Stomach (tissue), 9 donors: ENCODE results near the gene PTPRK. TPM values are rescaled to one million over a fixed set of nuclear protein-coding genes. Genes with fewer than 3 reads are reported as not detected.

Experiments
- DNase-seq, 2 donors: peaks; one replicate each; pipeline versions ENCODE4 v3.0.0 to v3.0.0-alpha.2; 2013 to 2019
- H3K27ac ChIP-seq, 5 donors: fragments of 200-600 bp in 4 of 5; sonication (generic) in 4 of 5; one replicate each; pipeline ENCODE4 v1.5.1; 2013 to 2019; ENCODE audit warnings: mild to moderate bottlenecking in 1 of 5, moderate library complexity in 1 of 5
- H3K27me3 ChIP-seq, 3 donors: fragments of 200-600 bp; sonication (generic); one replicate each; pipeline ENCODE4 v1.5.1; 2017 to 2019; ENCODE audit warnings: mixed run types in 1 of 3
- H3K36me3 ChIP-seq, 4 donors: fragments of 200-600 bp; sonication (generic); 1 replicate in 3 of 4; 2 replicates in 1 of 4; pipeline ENCODE4 v1.5.1; 2016 to 2019
- H3K4me1 ChIP-seq, 4 donors: fragments of 200-600 bp; sonication (generic); one replicate each; pipeline ENCODE4 v1.5.1; 2016 to 2019
- H3K4me3 ChIP-seq, 4 donors: fragments of 200-600 bp; sonication (generic) in 3 of 4; one replicate each; pipeline ENCODE4 v1.5.1; 2016 to 2019; ENCODE audit warnings: mild to moderate bottlenecking in 1 of 4
- H3K9me3 ChIP-seq, 4 donors: fragments of 200-600 bp; sonication (generic); one replicate each; pipeline ENCODE4 v1.5.1; 2016 to 2019
- EP300 ChIP-seq: sonication (generic); formaldehyde crosslinking; IDR thresholded peaks from one replicate; pipeline ENCODE4 v1.6.1; 2017; ENCODE audit warnings: antibody characterized with exemption
- POLR2A ChIP-seq, 4 donors: fragments of 450-650 bp; IDR thresholded peaks; one replicate each; pipeline ENCODE4 v1.6.1; 2016; ENCODE audit warnings: antibody characterized with exemption in 4 of 4, control low read depth in 2 of 4, mild to moderate bottlenecking in 1 of 4, moderate library complexity in 1 of 4
- POLR2AphosphoS5 ChIP-seq, 3 donors: sonication (generic); formaldehyde crosslinking; IDR thresholded peaks; one replicate each; pipeline ENCODE4 v1.6.1; 2016; ENCODE audit warnings: antibody characterized with exemption in 3 of 3
- WGBS, 5 donors: extraction: QIAGEN DNeasy Blood & Tissue Kit in 3 of 5; methylation state at CpG; one replicate each; pipeline versions ENCODE4 v1.1.5 to v1.1.7; 2013 to 2018; 5-methylcytosine and 5-hydroxymethylcytosine counted together
- intact Hi-C: fragments of 100-400 bp; cut with DNase I; formaldehyde crosslinking; loops from one replicate; pipeline ENCODE4 v1.15.1; 2023; ENCODE audit warnings: low total_unique reads
- polyA plus RNA-seq, 3 donors: library from polyadenylated mRNA; stranded (reverse); fragments of 200-250 nt; gene quantifications; one replicate each; pipeline ENCODE4 v1.2.3, GENCODE V29; 2013
- total RNA-seq, 5 donors: library from RNA; depleted of rRNA; stranded (reverse); fragments of >200 nt; gene quantifications; one replicate each; pipeline versions ENCODE4 v1.1.0 to v1.2.3, GENCODE V29; 2014 to 2016
- TF ChIP-seq, protein P1 (sequence below), 7 experiments: fragments of 450-650 bp in 4 of 7; fragments of 200-600 bp in 3 of 7; sonication (generic) in 3 of 7; IDR thresholded peaks; one replicate each; pipeline ENCODE4 v1.5.1; 2016 to 2019; ENCODE audit warnings: antibody characterized with exemption in 7 of 7, control low read depth in 2 of 7, mild to moderate bottlenecking in 1 of 7
- donor health status: healthy with polysubstance abuse.
- donor health status: Bipolar disorder and iron deficiency.
- donor health status: healthy.

The PTPRK gene
- total and polyA plus RNA-seq, 8 donors, result 7.0 to 644 (median 114) TPM

DNA sequence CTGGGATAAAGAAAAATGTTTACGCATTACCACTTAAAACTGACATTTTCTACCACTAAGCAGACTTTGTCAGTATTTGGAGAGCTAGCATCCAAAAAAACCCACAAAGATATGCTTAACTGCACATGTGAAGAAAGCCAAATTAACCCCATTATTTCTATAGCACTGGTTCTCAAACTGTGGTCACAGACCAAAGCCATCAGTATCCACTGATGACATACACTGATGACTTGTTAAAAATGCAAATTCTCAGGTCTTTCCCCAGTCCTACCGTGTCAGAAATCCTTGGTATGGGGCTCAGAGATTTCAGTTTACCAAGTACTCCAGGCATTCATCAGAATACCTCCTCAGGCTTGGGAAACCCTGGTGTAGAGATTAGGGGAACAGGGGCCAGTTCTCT is 230.2 kb downstream of the PTPRK start:
- Histone ChIP-seq H3K9me3 (no peaks in the 10 kb centered on the region), H3K4me1 (no peaks in the 10 kb centered on the region), H3K27ac (no peak overlapping the region), H3K36me3 (no peaks in the 10 kb centered on the region), H3K27me3 (no peaks in the 10 kb centered on the region), H3K4me3 (no peak overlapping the region)
- TF ChIP-seq, protein P1, sequence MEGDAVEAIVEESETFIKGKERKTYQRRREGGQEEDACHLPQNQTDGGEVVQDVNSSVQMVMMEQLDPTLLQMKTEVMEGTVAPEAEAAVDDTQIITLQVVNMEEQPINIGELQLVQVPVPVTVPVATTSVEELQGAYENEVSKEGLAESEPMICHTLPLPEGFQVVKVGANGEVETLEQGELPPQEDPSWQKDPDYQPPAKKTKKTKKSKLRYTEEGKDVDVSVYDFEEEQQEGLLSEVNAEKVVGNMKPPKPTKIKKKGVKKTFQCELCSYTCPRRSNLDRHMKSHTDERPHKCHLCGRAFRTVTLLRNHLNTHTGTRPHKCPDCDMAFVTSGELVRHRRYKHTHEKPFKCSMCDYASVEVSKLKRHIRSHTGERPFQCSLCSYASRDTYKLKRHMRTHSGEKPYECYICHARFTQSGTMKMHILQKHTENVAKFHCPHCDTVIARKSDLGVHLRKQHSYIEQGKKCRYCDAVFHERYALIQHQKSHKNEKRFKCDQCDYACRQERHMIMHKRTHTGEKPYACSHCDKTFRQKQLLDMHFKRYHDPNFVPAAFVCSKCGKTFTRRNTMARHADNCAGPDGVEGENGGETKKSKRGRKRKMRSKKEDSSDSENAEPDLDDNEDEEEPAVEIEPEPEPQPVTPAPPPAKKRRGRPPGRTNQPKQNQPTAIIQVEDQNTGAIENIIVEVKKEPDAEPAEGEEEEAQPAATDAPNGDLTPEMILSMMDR (IDR thresholded peaks at IDR 0.05), result no peak
- no peak for TF ChIP-seq EP300
- no peak for TF ChIP-seq POLR2A (IDR thresholded peaks at IDR 0.05)
- TF ChIP-seq POLR2AphosphoS5 (IDR thresholded peaks at IDR 0.05), result no peak
- no peak for DNase-seq
- WGBS, 5 donors, result 86 to 95% (median 92%) methylated on average over 2 of the region's 2 CpGs
- intact Hi-C loops, result no loop called here

DNA sequence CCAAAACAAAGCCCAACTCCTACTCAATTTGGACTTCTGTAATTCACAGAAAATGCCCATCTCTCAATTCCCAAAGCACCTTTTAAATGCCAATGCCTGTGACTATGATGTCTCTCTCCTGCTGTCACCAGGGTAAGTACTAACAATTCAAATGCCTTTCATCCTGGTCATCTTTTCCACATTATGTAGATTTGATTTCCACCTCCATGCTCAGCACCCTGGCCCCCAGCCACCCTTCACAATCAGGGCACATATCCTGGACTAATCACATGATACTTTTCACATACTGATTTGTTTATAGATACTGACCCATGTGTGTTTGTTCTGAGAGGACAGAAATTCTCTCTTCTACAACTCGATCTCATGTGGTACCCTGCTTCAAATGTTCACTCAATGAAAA is 236.3 kb downstream of the PTPRK start:
- DNase-seq, result no peak
- Histone ChIP-seq H3K27ac (no peak overlapping the region), H3K4me3 (no peak overlapping the region), H3K27me3 (no peaks in the 10 kb centered on the region), H3K36me3 (no peaks in the 10 kb centered on the region), H3K9me3 (no peaks in the 10 kb centered on the region), H3K4me1 (peaks cover 0 to 56% (median 17%) of the 10 kb centered on the region in 4 donors)
- 33 to 66% (median 44%) methylated on average over 1 of the region's 1 CpG for WGBS, 5 donors
- intact Hi-C loops, result no loop called here
- TF ChIP-seq EP300, result no peak
- TF ChIP-seq, protein P1 (IDR thresholded peaks at IDR 0.05), result no peak
- no peak for TF ChIP-seq POLR2AphosphoS5 (IDR thresholded peaks at IDR 0.05)
- no peak for TF ChIP-seq POLR2A (IDR thresholded peaks at IDR 0.05)

DNA sequence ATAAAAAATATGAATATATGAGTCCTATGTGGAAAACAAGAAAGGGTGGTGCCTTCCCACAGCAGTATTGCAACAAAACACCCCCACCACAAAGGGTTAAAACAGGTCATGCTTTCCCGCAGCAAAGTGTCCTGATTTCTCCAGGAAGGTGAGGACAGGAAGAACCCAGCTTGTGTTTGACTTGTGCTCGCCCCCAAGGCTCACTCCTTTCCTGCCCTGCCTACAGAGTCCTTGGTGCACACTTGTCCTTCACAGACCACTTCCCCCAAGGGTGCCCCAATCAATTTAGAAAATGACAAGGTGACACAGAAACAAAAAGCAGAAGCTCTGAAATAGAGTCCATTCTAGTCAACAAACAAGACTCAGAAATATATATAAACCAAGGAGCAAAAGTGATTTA is 237.4 kb downstream of the PTPRK start:
- peaks cover 0 to 60% (median 17%) of the 10 kb centered on the region in 4 donors for H3K4me1 ChIP-seq
- DNase-seq, result peak in 1 of 2 donors; percentile 10
- TF ChIP-seq, protein P1 (IDR thresholded peaks at IDR 0.05), result no peak
- TF ChIP-seq POLR2AphosphoS5 (IDR thresholded peaks at IDR 0.05) (no peak), POLR2A (IDR thresholded peaks at IDR 0.05) (no peak), EP300 (no peak)

DNA sequence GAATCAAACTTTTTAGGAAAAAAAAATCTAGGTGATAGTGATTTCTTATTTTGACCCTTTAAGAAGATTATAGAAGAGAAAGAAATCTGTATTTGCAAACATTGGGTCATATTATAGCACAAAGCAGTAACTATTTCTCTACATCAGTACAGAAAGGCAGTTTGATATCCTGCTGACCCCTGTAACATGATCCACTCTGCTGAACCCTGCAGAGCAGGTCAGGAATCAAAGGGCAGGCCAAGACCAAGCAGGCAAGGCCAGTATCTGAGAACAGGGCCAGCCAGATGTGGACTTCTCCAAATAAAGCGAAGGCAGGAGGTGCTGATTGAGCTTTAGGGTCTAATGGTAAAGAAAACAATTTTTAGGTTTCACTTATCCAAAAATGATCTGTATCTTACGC is 239.4 kb downstream of the PTPRK start:
- WGBS, 5 donors, result 87 to 98% (median 93%) methylated on average over 2 of the region's 2 CpGs
- intact Hi-C loops, result no loop called here
- Histone ChIP-seq H3K4me1 (peaks cover 0 to 77% (median 17%) of the 10 kb centered on the region in 4 donors), H3K27ac (no peak overlapping the region), H3K27me3 (no peaks in the 10 kb centered on the region), H3K9me3 (no peaks in the 10 kb centered on the region), H3K4me3 (no peak overlapping the region), H3K36me3 (no peaks in the 10 kb centered on the region)
- no peak for TF ChIP-seq POLR2AphosphoS5 (IDR thresholded peaks at IDR 0.05)
- DNase-seq, result no peak

More for the DNA sequence above, 237.4 kb downstream of the PTPRK start:
- H3K36me3 ChIP-seq, result no peaks in the 10 kb centered on the region
- 44 to 57% (median 53%) methylated on average over 2 of the region's 2 CpGs for WGBS, 5 donors
- H3K9me3 ChIP-seq, result no peaks in the 10 kb centered on the region
- no peak overlapping the region for H3K4me3 ChIP-seq
- no peaks in the 10 kb centered on the region for H3K27me3 ChIP-seq
- intact Hi-C loops, result no loop called here
- H3K27ac ChIP-seq, result no peak overlapping the region

- Histone ChIP-seq H3K4me3 (no peak overlapping the region), H3K9me3 (no peaks in the 10 kb centered on the region), H3K36me3 (no peaks in the 10 kb centered on the region), H3K4me1 (peaks cover 0 to 85% (median 20%) of the 10 kb centered on the region in 4 donors), H3K27ac (no peak overlapping the region), H3K27me3 (no peaks in the 10 kb centered on the region)
- no peak for DNase-seq
- TF ChIP-seq POLR2A (IDR thresholded peaks at IDR 0.05), result no peak
- no peak for TF ChIP-seq EP300
- TF ChIP-seq, protein P1 (IDR thresholded peaks at IDR 0.05), result no peak
- TF ChIP-seq POLR2AphosphoS5 (IDR thresholded peaks at IDR 0.05), result no peak
- WGBS, 5 donors, result 94 to 100% (median 98%) methylated on average over 1 of the region's 1 CpG
- intact Hi-C loops, result no loop called here
These were observed 240.3 kb downstream of the PTPRK start for GRCh38 chr6:128280066-128280465.
